Peyer's patch (tissue), 4 donors: ENCODE results near the gene SGSH. TPM values are rescaled to one million over a fixed set of nuclear protein-coding genes. Genes with fewer than 3 reads are reported as not detected.

ENCODE experiments used
- DNase-seq, 3 donors: peaks; one replicate each; pipeline ENCODE4 v3.0.0-alpha.2; 2017 to 2019
- H3K27ac ChIP-seq, 4 donors: fragments of 200-600 bp; sonication (generic); one replicate each; pipeline ENCODE4 v1.5.1; 2016 to 2019
- H3K27me3 ChIP-seq, 2 donors: fragments of 200-600 bp; sonication (generic); one replicate each; pipeline ENCODE4 v1.5.1; 2019
- H3K36me3 ChIP-seq, 3 donors: fragments of 200-600 bp; sonication (generic); one replicate each; pipeline ENCODE4 v1.5.1; 2016 to 2019
- H3K4me1 ChIP-seq, 4 donors: fragments of 200-600 bp; sonication (generic); one replicate each; pipeline ENCODE4 v1.5.1; 2016 to 2019
- H3K4me3 ChIP-seq, 4 donors: fragments of 200-600 bp; sonication (generic); 1 replicate in 3 of 4; 2 replicates in 1 of 4; pipeline ENCODE4 v1.5.1; 2016 to 2019; ENCODE audit warnings: mild to moderate bottlenecking in 1 of 4
- H3K9me3 ChIP-seq, 4 donors: fragments of 200-600 bp; sonication (generic); one replicate each; pipeline ENCODE4 v1.5.1; 2016 to 2019; ENCODE audit warnings: mild to moderate bottlenecking in 1 of 4
- POLR2A ChIP-seq, 2 donors: fragments of 450-650 bp; IDR thresholded peaks; one replicate each; pipeline ENCODE4 v1.5.1; 2017; ENCODE audit warnings: antibody characterized with exemption in 2 of 2, mild to moderate bottlenecking in 2 of 2, moderate library complexity in 2 of 2
- total RNA-seq, 4 donors: library from RNA; depleted of rRNA; stranded (reverse); fragments of >200 nt; gene quantifications; one replicate each; pipeline ENCODE4 v1.1.0, GENCODE V29; 2016
- TF ChIP-seq, protein P1 (sequence below), 6 experiments: fragments of 450-650 bp in 4 of 6; fragments of 200-600 bp in 2 of 6; sonication (generic) in 1 of 6; IDR thresholded peaks; one replicate each; pipeline ENCODE4 v1.5.1; 2017 to 2019; ENCODE audit warnings: antibody characterized with exemption in 6 of 6, mild to moderate bottlenecking in 3 of 6, moderate library complexity in 1 of 6

SGSH gene
- total RNA-seq, 4 donors from 2014 or later = 37.8 to 114 (median 60.6) TPM

DNA sequence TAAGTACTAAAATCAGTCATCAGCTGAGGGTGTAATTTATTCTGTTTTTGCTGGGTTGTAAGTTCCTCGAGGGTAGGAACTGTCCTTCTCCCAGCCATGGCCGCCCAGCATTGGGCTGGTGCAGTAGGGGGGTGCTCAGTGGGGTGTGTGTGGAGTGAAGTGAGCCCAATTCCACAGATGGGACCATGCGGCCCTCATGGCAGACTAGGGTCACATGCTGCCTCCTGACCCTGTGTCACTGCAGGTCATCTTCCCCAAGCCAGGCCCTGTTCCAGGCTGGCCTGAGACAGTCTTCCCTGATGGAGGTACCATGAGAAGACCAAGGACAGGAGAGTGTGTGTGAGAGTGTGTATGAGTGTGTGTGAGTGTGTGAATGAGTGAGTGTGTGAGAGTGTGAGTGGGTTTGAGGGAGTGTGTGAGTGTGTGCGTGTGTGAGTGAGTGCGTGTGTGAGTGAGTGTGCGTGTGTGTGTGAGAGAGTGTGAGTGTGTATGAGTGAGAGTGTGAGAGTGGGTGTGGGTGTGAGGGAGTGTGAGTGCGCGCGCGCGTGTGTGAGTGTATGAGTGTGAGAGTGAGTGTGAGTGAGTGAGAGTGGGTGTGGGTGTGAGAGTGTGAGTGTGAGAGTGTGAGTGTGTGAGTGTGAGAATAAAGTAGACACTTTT is 3.8 kb upstream of the SGSH start:
- no peaks in the 10 kb centered on the region for H3K36me3 ChIP-seq
- TF ChIP-seq, protein P1, sequence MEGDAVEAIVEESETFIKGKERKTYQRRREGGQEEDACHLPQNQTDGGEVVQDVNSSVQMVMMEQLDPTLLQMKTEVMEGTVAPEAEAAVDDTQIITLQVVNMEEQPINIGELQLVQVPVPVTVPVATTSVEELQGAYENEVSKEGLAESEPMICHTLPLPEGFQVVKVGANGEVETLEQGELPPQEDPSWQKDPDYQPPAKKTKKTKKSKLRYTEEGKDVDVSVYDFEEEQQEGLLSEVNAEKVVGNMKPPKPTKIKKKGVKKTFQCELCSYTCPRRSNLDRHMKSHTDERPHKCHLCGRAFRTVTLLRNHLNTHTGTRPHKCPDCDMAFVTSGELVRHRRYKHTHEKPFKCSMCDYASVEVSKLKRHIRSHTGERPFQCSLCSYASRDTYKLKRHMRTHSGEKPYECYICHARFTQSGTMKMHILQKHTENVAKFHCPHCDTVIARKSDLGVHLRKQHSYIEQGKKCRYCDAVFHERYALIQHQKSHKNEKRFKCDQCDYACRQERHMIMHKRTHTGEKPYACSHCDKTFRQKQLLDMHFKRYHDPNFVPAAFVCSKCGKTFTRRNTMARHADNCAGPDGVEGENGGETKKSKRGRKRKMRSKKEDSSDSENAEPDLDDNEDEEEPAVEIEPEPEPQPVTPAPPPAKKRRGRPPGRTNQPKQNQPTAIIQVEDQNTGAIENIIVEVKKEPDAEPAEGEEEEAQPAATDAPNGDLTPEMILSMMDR (IDR thresholded peaks at IDR 0.05) = no peak
- no peak for TF ChIP-seq POLR2A (IDR thresholded peaks at IDR 0.05)

DNA sequence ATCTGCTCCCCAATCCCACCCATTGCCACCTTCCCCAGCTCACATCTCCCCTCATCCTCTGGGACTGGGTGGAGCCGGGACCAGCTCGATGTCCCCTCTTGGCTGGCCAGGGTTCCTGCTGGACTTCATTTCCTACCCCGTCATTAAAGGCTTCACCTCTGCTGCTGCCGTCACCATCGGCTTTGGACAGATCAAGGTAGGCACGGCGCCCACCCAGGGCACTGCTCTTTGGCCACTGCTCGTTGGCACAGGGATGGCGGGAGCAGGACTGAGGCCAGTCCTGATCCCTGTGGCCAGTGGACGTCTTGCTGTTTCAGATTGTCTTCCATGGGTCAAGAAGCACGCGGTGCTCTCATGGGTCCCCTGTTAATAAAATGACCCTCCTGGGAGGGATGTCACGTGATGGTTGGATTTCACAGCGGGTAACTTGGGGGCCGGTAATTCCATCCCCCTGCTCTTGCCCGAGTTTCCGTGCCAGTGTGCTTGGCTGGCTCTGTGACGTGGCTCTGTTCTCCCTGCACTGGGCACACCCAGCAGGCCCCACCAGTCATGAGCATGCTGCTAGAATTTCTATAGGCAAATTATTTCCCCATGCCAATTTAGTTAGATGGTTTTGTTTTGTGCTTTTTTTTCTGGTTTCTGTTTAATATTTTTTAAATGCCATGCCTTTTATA is 3.1 kb upstream of the SGSH start:
- Histone ChIP-seq H3K4me1 (peaks cover 0 to 20% (median 6%) of the 10 kb centered on the region in 4 donors), H3K36me3 (no peaks in the 10 kb centered on the region), H3K4me3 (no peak overlapping the region), H3K27me3 (no peaks in the 10 kb centered on the region), H3K27ac (no peak overlapping the region), H3K9me3 (no peaks in the 10 kb centered on the region)
- DNase-seq = no peak
- TF ChIP-seq, protein P1 (IDR thresholded peaks at IDR 0.05) = no peak
- no peak for TF ChIP-seq POLR2A (IDR thresholded peaks at IDR 0.05)

More for the DNA sequence above, 3.8 kb upstream of the SGSH start:
- no peaks in the 10 kb centered on the region for H3K27me3 ChIP-seq
- peak in 1 of 3 donors; percentile 24 for DNase-seq
- no peaks in the 10 kb centered on the region for H3K9me3 ChIP-seq
- peaks cover 0 to 15% (median 5%) of the 10 kb centered on the region in 4 donors for H3K4me1 ChIP-seq
- no peak overlapping the region for H3K27ac ChIP-seq
- H3K4me3 ChIP-seq = no peak overlapping the region

- H3K9me3 ChIP-seq = no peaks in the 10 kb centered on the region
- H3K36me3 ChIP-seq = peaks cover 0 to 4% (median 0%) of the 10 kb centered on the region in 3 donors
- DNase-seq = no peak
- no peak for TF ChIP-seq POLR2A (IDR thresholded peaks at IDR 0.05)
- TF ChIP-seq, protein P1 (IDR thresholded peaks at IDR 0.05) = no peak
- H3K27ac ChIP-seq = no peak overlapping the region
- H3K27me3 ChIP-seq = no peaks in the 10 kb centered on the region
- H3K4me1 ChIP-seq = peaks cover 0 to 24% (median 6%) of the 10 kb centered on the region in 4 donors
- no peak overlapping the region for H3K4me3 ChIP-seq
These were observed 2.4 kb upstream of the SGSH start for GRCh38 chr17:80222376-80223141.

GRCh38 chr17:80221351-80222105 is 1.4 kb upstream of the SGSH start:
- Histone ChIP-seq H3K9me3 (no peaks in the 10 kb centered on the region), H3K27ac (no peak overlapping the region), H3K4me1 (peaks cover 0 to 24% (median 6%) of the 10 kb centered on the region in 4 donors), H3K27me3 (no peaks in the 10 kb centered on the region), H3K4me3 (peak overlapping the region in 3 of 4 donors; percentile 78 to 95 (median 85)), H3K36me3 (peaks cover 0 to 14% (median 0%) of the 10 kb centered on the region in 3 donors)
- no peak for DNase-seq
- TF ChIP-seq POLR2A (IDR thresholded peaks at IDR 0.05) = no peak
- TF ChIP-seq, protein P1 (IDR thresholded peaks at IDR 0.05) = no peak

DNA sequence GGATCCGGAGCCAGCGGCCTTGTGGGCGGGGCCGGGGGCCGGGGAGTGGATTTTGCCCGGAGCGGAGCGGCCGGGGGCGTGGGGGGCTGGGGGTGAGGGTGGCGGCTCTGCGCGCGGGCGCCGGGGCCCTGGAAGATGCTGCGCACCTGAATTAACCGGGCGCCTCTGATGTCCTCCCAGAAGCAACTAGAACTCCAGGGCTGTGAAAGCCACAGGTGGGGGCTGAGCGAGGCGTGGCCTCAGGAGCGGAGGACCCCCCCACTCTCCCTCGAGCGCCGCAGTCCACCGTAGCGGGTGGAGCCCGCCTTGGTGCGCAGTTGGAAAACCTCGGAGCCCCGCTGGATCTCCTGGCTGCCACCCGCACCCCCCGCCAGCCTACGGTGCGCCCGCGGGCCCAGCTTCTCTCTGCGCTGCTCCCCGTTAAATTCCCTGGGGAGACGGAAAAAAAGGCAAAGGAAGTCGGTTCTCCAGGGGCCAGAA is 643 bp upstream of the SGSH start:
- TF ChIP-seq POLR2A (IDR thresholded peaks at IDR 0.05) = no peak
- TF ChIP-seq, protein P1 (IDR thresholded peaks at IDR 0.05) = no peak
- Histone ChIP-seq H3K36me3 (peaks cover 0 to 22% (median 0%) of the 10 kb centered on the region in 3 donors), H3K9me3 (no peaks in the 10 kb centered on the region), H3K4me1 (peaks cover 0 to 24% (median 6%) of the 10 kb centered on the region in 4 donors), H3K27me3 (no peaks in the 10 kb centered on the region), H3K4me3 (peak overlapping the region; percentile 78 to 95 (median 83)), H3K27ac (peak overlapping the region; percentile 84 to 87 (median 86))
- no peak for DNase-seq
